Hypothalamus (tissue), 51 donors: ENCODE results near the gene TTLL5.

Source experiments
- DNase-seq, 51 donors: peaks; one replicate each; lab custom pipeline; 2025; lab: John Stamatoyannopoulos, UW

Gene TTLL5

DNA sequence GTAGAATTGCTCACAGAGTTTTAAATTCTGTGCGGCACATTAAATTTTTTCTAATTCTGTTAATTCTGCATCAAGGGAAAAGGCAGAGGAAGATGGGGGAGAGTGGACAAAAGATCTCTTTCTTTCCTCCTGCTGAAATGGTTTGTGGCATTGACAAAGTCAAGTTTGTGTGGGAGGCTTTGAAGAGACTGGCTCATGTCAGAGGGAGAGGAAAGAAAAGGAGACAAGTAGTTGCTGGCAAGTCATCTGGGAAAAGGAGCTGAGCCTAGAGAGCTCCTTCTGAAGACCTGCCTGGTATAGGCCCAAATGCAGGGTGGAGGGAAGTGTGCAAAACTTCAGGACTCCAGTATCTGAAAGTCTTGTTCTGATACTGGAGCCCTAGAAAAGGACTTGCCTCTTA lies 36.3 kb downstream of the TTLL5 start:
- peak in 3 of 51 donors; percentile 4 to 12 (median 12) for DNase-seq

DNA sequence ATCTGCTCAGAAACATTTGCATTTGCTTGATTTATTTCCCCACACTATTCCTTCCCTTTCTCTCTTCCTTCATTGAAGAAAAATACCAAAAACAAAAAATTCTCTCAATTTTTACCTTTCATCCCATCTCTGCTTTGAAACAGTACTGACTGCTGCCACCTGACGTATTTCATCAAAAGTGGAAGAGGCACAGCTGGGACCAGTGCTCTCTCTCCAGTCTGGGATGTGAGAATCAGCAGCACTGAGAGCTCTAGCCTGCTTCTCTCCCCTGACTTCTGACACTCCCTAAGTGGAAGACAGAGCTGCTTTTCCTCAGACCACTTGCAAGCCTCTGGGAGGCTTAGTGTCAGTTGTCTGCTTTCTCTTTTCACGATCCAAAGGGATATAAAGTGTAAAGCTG lies 36.9 kb downstream of the TTLL5 start:
- DNase-seq, result no peak

DNA sequence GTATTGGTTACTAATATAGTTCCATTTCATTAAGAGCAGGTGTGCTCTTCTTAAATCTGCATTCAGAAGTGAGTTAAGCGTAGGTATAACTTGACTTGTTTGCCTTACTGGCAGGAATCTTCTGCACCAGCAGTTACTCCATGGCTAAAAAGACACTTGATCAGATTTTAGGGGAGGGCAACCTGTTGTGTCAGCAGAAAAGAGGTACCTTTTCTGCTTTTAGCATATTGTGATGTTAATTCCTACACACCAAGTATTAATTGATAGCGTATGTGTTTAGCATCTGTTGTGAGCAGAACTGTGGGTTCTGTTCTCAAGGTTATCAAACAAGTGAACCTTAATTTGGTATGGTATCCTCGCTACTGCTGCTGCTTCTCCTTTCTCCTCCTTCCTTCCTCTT lies 38.3 kb downstream of the TTLL5 start:
- DNase-seq, result no peak

DNA sequence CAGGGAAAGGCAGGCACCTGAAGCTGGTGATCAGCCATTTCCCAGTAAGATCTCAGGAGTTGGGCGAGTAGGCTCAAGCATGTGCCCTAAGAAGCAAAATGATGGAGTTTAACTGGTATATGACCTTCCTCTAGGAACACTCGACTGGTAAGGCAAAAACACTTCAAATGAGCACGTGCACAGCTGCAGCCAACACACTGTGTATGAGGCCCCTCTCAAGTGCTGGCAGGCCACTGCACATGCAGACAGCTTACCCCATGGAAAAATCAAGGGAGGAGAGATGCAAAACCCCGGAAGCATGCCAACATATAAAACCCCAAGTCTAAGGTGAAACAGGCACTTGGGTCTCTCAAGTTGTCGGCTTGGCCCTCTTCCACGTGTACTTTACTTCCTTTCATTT lies 39.2 kb downstream of the TTLL5 start:
- DNase-seq, result no peak

DNA sequence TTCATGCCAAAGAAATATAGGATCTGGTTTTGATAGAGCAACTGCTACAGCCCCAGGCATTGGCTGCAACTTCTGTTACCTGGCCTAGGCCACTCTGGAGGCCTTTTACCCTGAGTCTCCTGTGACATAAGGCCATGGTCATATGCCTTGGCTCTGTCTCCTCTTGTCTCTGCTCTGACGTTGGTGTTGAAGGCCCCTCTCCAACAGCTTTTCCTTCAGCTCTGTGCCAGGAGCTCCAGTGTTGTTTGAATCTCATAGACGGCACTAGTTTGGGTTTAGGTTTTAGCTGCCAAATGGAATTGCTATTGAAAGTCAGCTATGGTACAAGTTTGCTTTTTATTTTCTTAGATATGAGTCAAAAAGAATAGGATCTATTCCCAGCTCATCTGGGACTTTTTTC lies 41.1 kb downstream of the TTLL5 start:
- no peak for DNase-seq

DNA sequence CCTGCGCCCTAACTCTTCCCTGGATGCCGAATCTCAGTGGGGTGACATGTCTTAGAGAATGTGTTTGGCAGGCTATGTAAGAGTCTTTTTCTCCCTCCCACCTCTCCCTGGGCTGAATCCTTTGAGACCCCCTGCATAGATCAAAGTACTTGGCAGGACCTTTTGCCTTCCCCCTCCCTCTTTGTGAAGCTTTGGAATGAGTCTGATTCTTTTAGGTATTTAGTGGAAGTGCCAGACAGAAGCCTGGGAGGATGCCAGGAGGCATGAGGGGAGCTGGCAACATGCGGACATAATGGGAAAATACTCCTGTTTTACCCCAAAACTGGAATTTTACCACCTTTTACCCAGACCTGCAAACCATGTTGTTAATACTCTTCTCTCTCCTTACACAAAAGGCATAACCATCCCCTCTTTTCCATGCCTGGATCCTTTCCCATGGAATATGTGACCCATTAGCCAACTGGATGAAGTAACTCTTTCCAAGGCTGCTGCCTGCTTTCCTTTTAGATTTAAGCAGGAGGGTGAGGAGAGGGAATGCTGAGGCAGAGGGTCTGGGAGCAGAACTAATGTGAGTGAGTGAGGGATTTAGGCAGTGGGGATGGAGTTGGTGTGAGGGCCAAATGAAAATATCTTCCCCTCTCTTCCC lies 41.7 kb downstream of the TTLL5 start:
- peak in 5 of 51 donors; percentile 8 to 25 (median 19) for DNase-seq

DNA sequence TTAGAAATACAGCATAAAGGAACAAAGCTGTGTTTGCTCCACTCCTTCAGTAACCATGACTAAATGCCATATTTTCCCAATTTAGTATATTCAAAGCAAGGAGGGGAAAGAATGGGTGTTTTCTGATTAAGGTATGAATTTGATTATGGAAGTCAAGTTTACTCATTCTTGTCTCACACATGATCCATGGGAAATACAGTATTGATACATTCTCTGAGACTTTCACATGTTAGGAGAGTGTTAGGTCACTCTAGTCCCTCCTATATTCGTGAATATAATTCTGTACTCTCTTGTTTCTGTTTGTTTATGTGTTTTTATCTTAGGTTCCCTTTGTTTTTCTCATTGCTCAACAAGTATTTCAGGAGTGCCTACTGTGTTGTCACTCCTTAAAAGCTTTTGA lies 42.4 kb downstream of the TTLL5 start:
- DNase-seq, result no peak

DNA sequence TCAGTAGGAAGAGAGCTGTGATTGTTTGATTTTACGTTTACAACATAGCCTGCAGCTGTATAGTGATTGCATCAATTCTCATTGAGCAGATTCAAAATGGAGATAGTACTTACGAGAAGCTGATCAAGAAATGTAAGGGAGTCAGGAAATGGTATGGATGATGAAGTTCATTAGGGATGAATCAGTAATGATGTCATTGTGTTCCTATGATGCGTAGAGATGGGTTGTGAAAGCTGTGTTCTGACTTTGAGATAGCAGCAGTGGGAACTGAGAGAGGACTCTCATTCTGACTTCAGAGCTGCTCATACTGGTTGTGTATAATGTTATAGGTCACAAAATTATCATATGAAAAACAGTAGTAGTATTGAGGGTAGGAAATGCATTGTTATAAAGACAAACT lies 44.0 kb downstream of the TTLL5 start:
- DNase-seq, result no peak

DNA sequence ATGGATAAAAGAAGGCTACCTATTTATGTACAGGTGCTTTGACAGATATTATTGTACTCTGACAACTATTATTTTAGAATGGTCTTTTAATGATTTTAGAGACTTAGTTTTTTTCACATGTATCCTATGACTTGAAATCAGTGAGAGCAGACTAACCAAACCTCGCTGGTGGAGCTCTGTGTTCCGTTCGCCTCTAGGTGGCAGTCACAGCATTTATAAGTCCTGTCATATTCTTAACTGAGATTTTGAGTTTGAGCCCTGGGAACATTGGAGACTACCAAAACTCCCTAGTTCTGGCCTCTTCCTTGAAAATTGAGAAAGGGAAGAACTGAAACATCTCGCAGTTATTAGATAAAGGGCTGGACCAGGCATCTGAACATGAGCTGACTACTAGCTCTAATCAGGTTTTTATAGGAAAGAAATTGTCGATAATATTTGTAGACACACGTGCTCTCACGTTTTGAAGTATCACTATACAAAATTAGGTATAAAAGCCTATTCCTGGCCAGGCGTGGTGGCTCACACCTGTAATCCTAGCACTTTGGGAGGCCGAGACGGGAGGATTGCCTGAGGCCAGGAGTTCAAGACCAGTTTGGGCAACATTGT lies 48.3 kb downstream of the TTLL5 start:
- peak in 39 of 51 donors; percentile 2 to 84 (median 49) for DNase-seq

DNA sequence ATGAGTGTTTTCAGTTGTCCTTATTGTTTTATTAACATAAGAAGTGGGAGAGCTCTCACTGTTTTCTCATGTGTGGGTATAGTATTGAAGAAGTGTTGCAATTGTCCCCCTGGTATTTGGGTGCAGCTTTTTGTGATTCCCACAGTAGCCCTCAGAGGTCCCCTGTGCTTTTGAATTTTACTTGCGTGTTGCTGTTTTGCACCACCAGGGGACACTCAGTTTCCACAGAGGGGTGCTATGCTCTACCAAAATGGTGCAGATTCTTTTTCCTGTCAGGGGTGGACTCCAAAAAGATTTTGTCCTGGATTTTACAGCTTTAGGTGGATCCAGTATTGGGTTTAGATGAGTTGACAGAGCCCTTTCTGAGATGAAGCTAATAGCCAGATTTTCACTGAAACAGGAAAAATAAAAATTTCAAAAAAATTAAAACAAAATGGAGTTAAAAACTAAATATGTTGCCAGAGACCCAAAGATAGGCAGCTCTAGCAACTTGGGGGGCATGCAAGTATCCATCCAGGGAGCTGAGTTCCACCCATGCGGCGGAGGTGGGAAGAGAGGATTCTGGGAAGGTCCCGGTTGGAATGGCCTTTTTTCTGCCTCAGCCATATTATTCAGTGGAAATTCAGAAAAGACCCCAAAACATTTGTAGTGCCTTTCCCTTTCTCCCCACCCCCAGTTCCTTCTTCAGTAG lies 50.2 kb downstream of the TTLL5 start:
- DNase-seq, result peak in 24 of 51 donors; percentile 3 to 68 (median 26)

DNA sequence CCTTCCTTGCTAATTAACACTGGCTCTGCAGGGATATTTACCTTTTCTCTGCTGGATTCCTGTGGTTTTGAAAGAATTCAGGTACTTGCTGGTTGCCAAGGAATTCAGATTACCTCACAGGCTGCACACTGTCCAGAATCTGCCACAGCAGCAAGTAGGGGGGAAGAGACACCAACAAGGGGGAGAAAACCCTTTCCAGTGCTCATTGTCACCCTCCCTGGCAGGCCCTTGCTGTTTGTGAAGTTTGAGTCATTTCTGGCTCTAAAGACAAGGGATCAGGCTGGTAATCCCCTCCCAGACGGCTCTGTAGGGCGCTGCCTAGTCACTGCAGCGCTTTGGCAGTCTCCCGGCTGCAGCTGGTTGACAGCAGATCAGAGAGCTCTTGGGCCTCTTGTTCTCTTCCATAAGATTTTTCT lies 50.8 kb downstream of the TTLL5 start:
- peak in 49 of 51 donors; percentile 12 to 90 (median 71) for DNase-seq

DNA sequence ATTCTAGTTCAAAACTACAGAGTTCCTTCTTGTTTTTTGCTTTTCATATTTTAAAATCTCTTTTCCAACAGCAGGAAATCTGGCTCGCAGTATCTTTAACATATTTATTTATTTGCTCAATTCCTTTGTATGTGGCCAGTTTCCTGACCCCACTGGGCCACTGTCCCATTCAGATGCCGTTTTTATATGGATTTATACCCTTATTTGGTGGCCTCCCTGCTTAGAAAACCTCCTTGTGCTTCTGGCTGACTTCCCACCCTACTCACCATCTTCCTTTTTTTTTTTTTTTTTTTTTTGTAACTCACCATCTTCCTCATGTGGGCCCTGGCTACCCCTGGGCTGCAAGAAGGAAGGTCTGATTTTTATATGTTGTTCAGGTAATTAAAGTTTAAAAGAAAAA lies 53.9 kb downstream of the TTLL5 start:
- DNase-seq, result no peak

DNA sequence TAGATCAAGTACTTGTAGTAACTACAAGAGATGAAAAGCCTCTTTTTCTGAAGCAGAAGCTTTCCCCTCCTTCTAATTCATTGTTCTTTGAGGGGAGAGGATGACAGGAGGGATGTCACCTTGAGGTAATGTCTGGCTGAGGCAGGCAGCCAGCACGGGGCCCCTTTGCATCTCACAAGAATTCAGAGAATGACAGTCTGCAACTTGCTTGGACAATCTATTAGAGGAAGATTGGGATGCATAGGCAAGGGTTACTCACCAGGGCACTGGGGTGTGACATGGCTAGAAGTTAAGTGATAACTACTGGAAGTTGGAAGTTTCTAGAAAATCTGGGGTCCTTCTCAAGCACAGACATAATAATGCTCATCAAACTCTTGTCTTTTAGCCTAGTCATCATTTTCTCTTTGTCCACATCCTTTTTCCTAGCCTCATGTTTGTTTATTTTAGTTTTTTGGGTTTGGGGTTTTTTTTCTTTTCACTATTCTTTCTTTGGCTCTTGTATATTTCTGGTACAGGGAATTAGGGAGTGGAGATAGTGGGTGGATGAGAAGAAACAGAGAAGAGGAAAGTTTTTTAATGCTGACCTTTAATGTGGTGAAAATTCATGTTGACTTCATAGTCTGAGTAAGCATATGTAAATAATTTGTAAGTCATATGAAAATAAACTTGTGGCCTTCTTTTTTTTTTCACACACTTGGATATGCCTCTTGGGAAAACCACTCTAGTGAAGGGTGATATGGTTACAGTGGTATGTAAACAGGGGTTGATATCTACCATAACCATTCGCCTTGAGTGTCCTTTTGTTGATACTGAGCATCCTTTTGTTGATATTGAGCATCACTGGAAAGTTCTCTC lies 55.1 kb downstream of the TTLL5 start:
- no peak for DNase-seq

DNA sequence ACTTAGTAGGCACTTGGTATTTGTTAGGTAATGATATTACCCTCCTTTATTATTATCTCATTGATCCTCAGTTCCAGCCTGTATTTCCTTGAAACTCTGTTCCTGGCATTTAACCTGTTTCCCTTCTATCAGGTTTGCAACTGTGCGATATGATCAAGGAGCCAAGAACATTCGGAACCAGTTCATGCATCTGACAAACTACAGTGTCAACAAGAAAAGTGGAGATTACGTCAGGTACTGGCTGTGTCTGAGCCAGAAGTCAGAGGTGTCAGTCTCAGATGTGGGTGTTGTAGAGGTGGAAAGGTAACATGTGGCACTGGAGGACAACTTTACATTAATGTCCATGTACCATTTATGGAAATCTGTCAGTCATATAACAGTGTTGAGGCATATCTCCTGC lies 56.7 kb downstream of the TTLL5 start:
- DNase-seq, result no peak

DNA sequence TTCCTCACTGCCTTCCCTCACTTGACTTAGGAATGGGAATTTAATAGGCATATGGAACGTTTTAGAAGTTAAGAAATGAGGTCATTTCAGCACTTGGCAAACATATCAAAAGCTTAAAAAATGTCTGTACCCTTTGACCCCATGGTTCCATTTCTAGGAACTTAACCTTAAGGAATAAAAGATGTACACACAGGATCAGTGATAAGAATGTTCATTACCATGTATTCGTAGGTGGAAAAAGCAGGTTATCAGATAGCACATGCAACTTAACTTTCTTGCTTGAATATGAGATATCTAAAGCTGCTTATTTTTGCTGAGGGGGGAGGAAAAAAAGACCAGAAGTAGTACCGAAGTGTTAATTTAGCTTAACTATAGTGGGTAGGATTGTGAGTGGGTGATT lies 57.2 kb downstream of the TTLL5 start:
- DNase-seq, result no peak

DNA sequence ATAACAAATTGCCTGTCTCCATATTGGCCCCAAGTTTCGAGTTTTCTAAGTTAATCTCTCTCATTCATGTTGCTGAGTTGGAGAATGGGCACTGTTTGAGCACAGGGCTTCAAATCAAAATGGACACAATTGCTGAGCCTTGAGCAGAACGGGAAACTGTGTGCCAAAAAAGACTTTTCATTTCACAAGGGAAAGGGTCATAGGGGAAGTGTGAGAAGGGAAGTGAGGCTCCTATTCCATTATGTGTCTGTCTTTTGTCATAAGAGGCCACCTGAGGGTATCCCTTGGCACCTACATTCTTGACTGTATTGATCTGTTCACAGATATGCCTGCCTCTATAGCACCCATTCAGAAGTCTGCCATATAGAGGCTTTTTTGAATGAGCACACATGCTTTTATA lies 59.1 kb downstream of the TTLL5 start:
- DNase-seq, result no peak

DNA sequence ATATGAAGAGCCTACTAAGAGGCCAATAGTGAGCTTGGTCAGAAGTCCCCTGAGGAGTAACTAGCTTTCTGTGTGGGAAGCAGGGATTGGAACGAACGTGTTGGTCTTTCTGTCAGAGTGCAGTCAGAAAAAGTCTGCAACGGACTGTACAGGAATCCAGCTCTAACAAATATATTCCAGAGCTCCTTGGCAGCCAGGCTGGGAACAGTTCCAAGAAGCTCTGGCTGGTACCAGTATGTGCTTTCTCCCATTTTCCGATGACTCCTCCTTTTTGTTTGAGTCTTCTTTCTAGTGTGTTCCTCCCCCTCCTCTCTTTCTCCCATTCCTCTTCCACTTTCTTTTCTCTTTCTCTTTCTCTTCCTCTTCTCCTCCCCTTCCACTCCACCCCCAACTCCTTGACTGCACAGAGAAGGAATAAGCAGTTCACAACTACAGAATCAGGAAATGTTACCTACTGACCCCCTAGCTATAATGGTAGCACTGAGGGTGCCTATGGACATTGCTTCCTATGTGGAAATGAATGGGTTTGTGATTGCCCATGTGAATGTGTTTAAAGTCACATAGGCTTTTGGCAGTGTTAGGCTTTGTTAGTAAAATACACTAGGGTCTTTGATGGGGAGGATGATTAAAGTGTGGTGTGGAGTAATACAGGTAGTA lies 59.9 kb downstream of the TTLL5 start:
- peak in 41 of 51 donors; percentile 9 to 86 (median 57) for DNase-seq

DNA sequence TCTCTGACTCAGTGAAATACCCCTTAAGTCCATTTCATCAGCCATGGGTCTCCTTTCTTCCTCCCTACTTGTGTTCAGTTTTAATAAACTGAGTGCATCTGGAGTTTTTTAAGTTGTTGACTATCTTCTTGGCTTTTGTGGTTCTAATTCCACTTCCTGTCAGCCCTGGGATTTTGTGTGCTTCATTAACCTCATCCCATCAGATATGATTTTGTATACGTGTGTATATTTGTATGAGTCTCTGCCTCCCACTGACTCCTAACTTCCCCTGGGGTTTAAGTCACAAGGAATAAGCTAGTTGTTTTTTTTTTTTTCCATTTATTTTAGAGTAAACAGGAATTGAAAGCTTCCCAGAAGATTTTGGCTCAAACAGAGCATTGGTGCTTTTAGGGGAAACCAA lies 62.7 kb downstream of the TTLL5 start:
- DNase-seq, result no peak

DNA sequence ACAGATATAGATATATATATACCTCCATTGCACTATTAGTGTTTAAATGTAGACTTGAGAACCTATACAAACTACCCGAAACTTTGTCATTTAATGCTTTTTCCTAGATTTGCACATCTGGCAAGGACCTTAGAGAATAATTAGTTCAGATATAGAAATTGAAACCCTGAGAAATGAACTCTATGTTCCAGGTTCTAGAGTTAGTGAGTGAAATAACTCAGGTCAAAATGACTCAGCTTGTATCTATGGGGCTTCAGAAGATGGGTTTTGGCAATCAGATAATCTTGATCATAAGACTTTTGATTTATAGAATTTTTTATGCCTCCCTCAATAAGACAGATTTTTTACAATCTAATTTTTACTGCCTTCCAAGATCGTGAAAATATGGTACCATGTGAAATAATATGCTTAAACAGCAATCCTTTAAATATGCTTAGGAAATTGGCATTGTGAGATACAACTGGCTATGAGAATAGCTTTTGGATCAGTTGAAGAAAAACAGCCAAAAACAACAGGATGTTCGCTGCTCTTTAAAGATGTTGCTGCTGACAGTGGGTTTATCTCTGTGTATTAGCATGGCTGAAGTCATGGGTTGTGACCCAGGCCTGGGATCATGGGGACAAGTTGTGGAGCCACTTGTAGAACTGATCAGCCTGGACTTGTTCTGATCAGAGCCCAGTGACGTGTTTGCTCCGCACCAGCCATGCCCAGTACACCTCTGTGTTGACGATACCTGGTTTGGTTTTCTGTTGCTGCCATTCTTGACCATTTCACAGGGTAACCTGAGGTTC lies 63.6 kb downstream of the TTLL5 start:
- no peak for DNase-seq

DNA sequence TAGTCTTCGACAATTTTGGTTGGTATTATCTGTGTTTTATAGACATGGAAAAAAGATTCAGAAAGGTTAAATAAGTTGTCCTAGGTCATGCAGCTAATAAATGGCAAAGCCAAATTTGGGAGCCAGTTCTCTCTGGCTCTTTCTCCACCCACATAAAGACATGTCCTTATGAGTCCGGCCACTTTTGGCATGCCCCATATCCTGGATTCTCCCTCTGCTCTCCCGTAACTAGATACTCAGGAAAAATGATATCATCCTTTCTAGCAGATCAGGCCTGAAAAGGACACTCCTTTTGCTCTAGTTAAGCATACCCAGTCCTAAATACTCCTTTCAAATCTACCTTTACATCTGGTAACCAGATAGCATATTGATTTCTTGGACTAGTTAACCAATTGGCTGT lies 64.4 kb downstream of the TTLL5 start:
- DNase-seq, result no peak
